Measurements from ENCODE around the gene LHFPL3.

GRCh38 chr7:104843198-104843597, 514.8 kb downstream of the LHFPL3 start:
- TF ChIP-seq CTCF (IDR thresholded peaks at IDR 0.05), result no peak
- TF ChIP-seq POLR2A (IDR thresholded peaks at IDR 0.05), result no peak

Measured in esophagus squamous epithelium (tissue), 4 donors.